DND-41 (cell line): ENCODE data around the gene CDC14A.
"Not testable (repeated sequence)": the region's sequence is repeated elsewhere in the genome, so short reads cannot be mapped to it uniquely, and the experiment has no call there.

ENCODE experiments used
- ATAC-seq: fragments of 200-7000 bp; cut with Tn5 transposase; 3 replicates; pipeline ENCODE4 v1.9.1; 2021; ENCODE audit warnings: low read depth; ENCODE audit not compliant: insufficient read depth
- DNase-seq: peaks from one replicate; pipeline ENCODE4 v3.0.0-alpha.2; 2020
- H2AFZ ChIP-seq: 2 replicates; pipeline ENCODE4 v1.6.0; 2012; ENCODE audit warnings: low read depth, low read length
- H3K27ac ChIP-seq: 2 replicates; pipeline ENCODE4 v1.5.1; 2012; ENCODE audit warnings: low read length, inconsistent platforms
- H3K27me3 ChIP-seq: fragments of 200-600 bp; sonication (generic); 2 replicates; pipeline ENCODE4 v1.6.0; 2012; ENCODE audit warnings: low read length, mild to moderate bottlenecking, inconsistent platforms; ENCODE audit not compliant: insufficient read depth, poor library complexity
- H3K36me3 ChIP-seq: 2 replicates; pipeline ENCODE4 v1.5.1; 2012; ENCODE audit warnings: low read length, inconsistent platforms; ENCODE audit not compliant: insufficient read depth
- H3K4me1 ChIP-seq: 2 replicates; pipeline ENCODE4 v1.5.1; 2012; ENCODE audit warnings: mild to moderate bottlenecking, low read length; ENCODE audit not compliant: insufficient read depth
- H3K4me2 ChIP-seq: 2 replicates; pipeline ENCODE4 v1.6.0; 2012; ENCODE audit warnings: mild to moderate bottlenecking, moderate library complexity, low read length, inconsistent platforms; ENCODE audit not compliant: insufficient read depth
- H3K4me3 ChIP-seq, 2 experiments: fragments of 200-600 bp in 1 of 2; shearing (Covaris generic) in 1 of 2; 2 replicates each; pipeline ENCODE4 v1.5.1; 2012 to 2016; ENCODE audit warnings: inconsistent platforms in 2 of 2, low read length in 2 of 2, mild to moderate bottlenecking in 2 of 2, low read depth in 1 of 2, moderate library complexity in 1 of 2
- H3K79me2 ChIP-seq: 2 replicates; pipeline ENCODE4 v1.6.0; 2012; ENCODE audit warnings: low read length, inconsistent platforms; ENCODE audit not compliant: insufficient read depth
- H3K9ac ChIP-seq: 2 replicates; pipeline ENCODE4 v1.6.0; 2012; ENCODE audit warnings: low read depth, mild to moderate bottlenecking, inconsistent platforms, low read length, moderate library complexity
- H3K9me3 ChIP-seq: 2 replicates; pipeline ENCODE4 v1.5.1; 2012; ENCODE audit warnings: low read length, moderate library complexity, mild to moderate bottlenecking, inconsistent platforms; ENCODE audit not compliant: insufficient read depth, severe bottlenecking
- H4K20me1 ChIP-seq: 2 replicates; pipeline ENCODE4 v1.6.0; 2012; ENCODE audit warnings: low read length; ENCODE audit not compliant: insufficient read depth
- CTCF ChIP-seq: IDR thresholded peaks from 2 replicates; pipeline ENCODE4 v1.5.1; 2012; ENCODE audit warnings: borderline replicate concordance, low read length, moderate library complexity, mild to moderate bottlenecking; ENCODE audit not compliant: poor library complexity, severe bottlenecking; ENCODE audit errors: extremely low read depth
- EZH2 ChIP-seq: IDR thresholded peaks from 3 replicates; pipeline ENCODE4 v1.6.1; 2012; ENCODE audit warnings: borderline replicate concordance, low read depth, mild to moderate bottlenecking, moderate library complexity, low read length, inconsistent platforms; ENCODE audit not compliant: severe bottlenecking

The CDC14A gene

DNA sequence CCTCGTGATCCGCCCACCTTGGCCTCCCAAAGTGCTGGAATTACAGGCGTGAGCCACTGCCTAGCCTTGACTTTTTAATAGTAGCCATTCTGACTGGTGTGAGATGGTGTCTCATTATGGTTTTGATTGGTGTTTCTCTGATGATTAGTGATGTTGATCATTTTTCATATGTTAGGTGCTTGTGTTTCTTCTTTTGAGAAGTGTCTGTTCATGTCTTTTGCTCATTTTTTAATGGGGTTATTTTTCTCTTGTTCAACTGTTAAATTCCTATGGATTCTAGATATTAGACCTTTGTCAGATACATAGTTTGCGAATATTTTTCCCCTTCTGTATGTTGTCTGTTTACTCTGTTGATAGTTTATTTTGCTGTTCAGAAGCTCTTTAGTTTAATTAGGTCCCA, 17.0 kb downstream of the CDC14A start:
- H2AFZ ChIP-seq, H3K4me1 ChIP-seq, H4K20me1 ChIP-seq, H3K27me3 ChIP-seq, H3K9me3 ChIP-seq, H3K9ac ChIP-seq, H3K36me3 ChIP-seq, H3K4me3 ChIP-seq, ATAC-seq, H3K4me2 ChIP-seq, DNase-seq, H3K27ac ChIP-seq: not testable (repeated sequence)
- peaks cover 46% of the 10 kb centered on the region for H3K79me2 ChIP-seq

DNA sequence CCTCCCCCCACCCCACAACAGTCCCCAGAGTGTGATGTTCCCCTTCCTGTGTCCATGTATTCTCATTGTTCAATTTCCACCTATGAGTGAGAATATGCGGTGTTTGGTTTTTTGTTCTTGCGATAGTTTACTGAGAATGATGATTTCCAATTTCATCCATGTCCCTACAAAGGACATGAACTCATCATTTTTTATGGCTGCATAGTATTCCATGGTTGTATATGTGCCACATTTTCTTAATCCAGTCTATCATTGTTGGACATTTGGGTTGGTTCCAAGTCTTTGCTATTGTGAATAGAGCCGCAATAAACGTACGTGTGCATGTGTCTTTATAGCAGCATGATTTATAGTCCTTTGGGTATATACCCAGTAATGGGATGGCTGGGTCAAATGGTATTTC, 21.6 kb downstream of the CDC14A start:
- not testable (repeated sequence) for DNase-seq, H3K9ac ChIP-seq, H3K4me1 ChIP-seq, H3K27me3 ChIP-seq, H2AFZ ChIP-seq, H3K36me3 ChIP-seq, H3K4me3 ChIP-seq, H4K20me1 ChIP-seq, ATAC-seq, H3K9me3 ChIP-seq, H3K4me2 ChIP-seq, H3K27ac ChIP-seq
- H3K79me2 ChIP-seq: peaks cover 33% of the 10 kb centered on the region

DNA sequence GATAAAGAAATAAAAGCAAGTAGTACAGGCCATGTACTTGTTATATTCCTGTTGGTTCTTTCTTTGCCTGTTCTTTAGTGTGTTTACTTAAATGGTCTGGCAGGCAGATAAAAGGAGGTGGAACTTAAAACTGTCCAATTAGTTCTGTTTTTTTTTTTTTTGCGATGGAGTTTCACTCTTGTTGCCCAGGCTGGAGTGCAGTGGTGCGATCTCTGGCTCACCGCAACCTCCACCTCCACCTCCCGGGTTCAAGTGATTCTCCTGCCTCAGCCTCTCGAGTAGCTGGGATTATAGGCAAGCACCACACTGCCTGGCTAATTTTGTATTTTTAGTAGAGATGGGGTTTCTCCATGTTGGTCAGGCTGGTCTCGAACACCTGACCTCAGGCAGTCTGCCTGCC, 24.6 kb downstream of the CDC14A start:
- H3K27me3 ChIP-seq, H3K27ac ChIP-seq, H3K9ac ChIP-seq, H2AFZ ChIP-seq, H3K9me3 ChIP-seq, H4K20me1 ChIP-seq, H3K4me1 ChIP-seq, H3K4me3 ChIP-seq, DNase-seq, H3K79me2 ChIP-seq, H3K4me2 ChIP-seq, ATAC-seq: not testable (repeated sequence)
- peaks cover 13% of the 10 kb centered on the region for H3K36me3 ChIP-seq

GRCh38 chr1:100377590-100378361, 25.5 kb downstream of the CDC14A start:
- H2AFZ ChIP-seq: no peak overlapping the region
- no peaks in the 10 kb centered on the region for H3K27me3 ChIP-seq
- H3K9ac ChIP-seq: no peak overlapping the region
- H3K79me2 ChIP-seq: peaks cover 7% of the 10 kb centered on the region
- H3K4me2 ChIP-seq: no peak overlapping the region
- H3K4me1 ChIP-seq: no peaks in the 10 kb centered on the region
- H3K4me3 ChIP-seq: no peak overlapping the region
- TF ChIP-seq CTCF (no peak), EZH2 (no peak)
- DNase-seq (no peak), ATAC-seq (no peak)
- H4K20me1 ChIP-seq: no peaks in the 10 kb centered on the region
- H3K9me3 ChIP-seq: peaks cover 3% of the 10 kb centered on the region
- no peak overlapping the region for H3K27ac ChIP-seq
- H3K36me3 ChIP-seq: peaks cover 13% of the 10 kb centered on the region

GRCh38 chr1:100378956-100379355, 26.6 kb downstream of the CDC14A start:
- TF ChIP-seq CTCF (no peak), EZH2 (no peak)
- DNase-seq: no peak
- Histone ChIP-seq H3K4me3 (no peak overlapping the region), H3K79me2 (no peaks in the 10 kb centered on the region; the same call in none of the 2 replicates), H3K36me3 (peaks cover 13% of the 10 kb centered on the region), H4K20me1 (no peaks in the 10 kb centered on the region), H3K9me3 (peaks cover 3% of the 10 kb centered on the region), H3K4me2 (no peak overlapping the region), H3K27me3 (no peaks in the 10 kb centered on the region), H3K9ac (no peak overlapping the region), H3K4me1 (no peaks in the 10 kb centered on the region), H2AFZ (no peak overlapping the region), H3K27ac (no peak overlapping the region)
- ATAC-seq: no peak
